Measurements from ENCODE around the gene GPC3.

GPC3 gene

DNA sequence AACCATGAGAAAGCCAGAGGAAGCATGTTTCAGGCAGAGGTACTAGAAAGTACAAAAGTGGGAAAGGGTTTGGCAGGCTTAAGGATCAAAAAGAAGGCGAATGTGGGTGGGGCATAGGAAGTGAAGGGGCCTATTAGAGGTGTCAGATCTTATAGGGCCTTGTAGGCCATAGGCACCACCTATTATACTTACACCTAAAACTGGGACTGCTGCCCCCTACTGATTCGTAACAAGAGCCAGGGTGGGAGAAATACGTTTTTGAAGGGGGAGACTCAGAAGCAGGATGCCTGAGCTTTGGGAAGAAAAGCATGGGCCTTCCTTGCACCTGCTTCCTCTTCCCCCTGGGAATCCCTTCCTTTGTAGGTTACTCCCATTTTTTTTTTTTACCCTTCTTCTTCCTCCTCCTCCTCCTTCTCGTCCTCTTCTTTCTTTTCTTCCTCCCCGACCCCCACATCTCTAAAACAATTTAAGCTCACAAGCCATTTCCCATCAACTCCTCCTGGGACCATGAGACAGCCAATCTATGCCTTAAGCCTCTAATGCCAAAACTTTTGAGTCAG is 40.7 kb upstream of the GPC3 start:
- no peaks in the 10 kb centered on the region for H3K9me3 ChIP-seq (ENCODE audit: control insufficient read depth, insufficient read depth, low read length)
- no peak overlapping the region for H3K27ac ChIP-seq (ENCODE audit: low read depth, low read length)
- H3K79me2 ChIP-seq (ENCODE audit: control insufficient read depth, low read length), result no peaks in the 10 kb centered on the region
- H4K20me1 ChIP-seq (ENCODE audit: control insufficient read depth, insufficient read depth, low read depth, low read length), result no peaks in the 10 kb centered on the region
- no peaks in the 10 kb centered on the region for H3F3A ChIP-seq (ENCODE audit: control insufficient read depth, insufficient read depth)
- H3K4me2 ChIP-seq (ENCODE audit: low read length), result no peak overlapping the region
- H3K9me2 ChIP-seq (replicated peaks; ENCODE audit: control insufficient read depth, low read length), result no peaks in the 10 kb centered on the region
- no peaks in the 10 kb centered on the region for H3K36me3 ChIP-seq (ENCODE audit: control insufficient read depth, low read length)
- TF ChIP-seq, protein P1, sequence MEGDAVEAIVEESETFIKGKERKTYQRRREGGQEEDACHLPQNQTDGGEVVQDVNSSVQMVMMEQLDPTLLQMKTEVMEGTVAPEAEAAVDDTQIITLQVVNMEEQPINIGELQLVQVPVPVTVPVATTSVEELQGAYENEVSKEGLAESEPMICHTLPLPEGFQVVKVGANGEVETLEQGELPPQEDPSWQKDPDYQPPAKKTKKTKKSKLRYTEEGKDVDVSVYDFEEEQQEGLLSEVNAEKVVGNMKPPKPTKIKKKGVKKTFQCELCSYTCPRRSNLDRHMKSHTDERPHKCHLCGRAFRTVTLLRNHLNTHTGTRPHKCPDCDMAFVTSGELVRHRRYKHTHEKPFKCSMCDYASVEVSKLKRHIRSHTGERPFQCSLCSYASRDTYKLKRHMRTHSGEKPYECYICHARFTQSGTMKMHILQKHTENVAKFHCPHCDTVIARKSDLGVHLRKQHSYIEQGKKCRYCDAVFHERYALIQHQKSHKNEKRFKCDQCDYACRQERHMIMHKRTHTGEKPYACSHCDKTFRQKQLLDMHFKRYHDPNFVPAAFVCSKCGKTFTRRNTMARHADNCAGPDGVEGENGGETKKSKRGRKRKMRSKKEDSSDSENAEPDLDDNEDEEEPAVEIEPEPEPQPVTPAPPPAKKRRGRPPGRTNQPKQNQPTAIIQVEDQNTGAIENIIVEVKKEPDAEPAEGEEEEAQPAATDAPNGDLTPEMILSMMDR (IDR thresholded peaks at IDR 0.05; ENCODE audit: low read depth, low read length, poor library complexity, severe bottlenecking), result peak; percentile 7
- TF ChIP-seq EZH2phosphoT487 (IDR thresholded peaks at IDR 0.05; ENCODE audit: borderline replicate concordance, low read length), result no peak
- H3K4me1 ChIP-seq (ENCODE audit: control insufficient read depth, low read length), result no peaks in the 10 kb centered on the region
- H3K27me3 ChIP-seq (ENCODE audit: control insufficient read depth, low read length), result no peaks in the 10 kb centered on the region
- H3K4me3 ChIP-seq (ENCODE audit: low read length), result no peak overlapping the region

DNA sequence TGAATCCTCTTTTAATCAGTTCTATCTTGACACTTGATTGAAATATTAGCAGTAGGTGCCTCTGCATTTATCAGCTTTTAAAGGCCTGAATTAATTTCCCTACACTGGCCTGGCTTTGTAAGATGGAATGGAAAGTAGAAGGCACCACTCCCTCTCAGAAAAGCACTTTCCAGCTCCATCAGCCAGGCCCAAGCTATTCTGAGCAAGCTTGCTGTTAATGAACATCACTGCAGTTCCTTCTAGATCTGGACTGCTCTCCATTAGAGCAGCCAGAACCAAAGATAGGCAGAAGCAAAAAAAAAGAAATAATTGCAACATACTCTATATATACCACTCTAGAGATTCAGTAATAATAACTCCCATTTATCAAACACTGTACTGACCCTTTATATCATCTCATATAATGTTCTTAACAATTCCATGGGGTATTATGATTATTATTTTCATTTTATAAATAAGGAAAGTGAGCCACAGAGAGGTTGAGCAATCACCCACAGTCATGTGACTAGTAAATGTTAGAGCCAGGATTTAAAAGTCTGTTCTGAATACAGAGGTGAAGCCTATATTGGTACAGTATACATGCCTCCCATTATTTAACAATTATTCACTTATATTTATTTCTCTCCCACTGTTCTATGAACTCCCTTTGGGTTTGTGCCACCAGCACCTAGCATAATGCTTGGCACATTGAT is 39.4 kb upstream of the GPC3 start:
- no peak for TF ChIP-seq EZH2phosphoT487 (IDR thresholded peaks at IDR 0.05; ENCODE audit: borderline replicate concordance, low read length)
- Histone ChIP-seq H3K4me2 (ENCODE audit: low read length) (no peak overlapping the region), H3K79me2 (ENCODE audit: control insufficient read depth, low read length) (no peaks in the 10 kb centered on the region), H3K27me3 (ENCODE audit: control insufficient read depth, low read length) (no peaks in the 10 kb centered on the region), H3K36me3 (ENCODE audit: control insufficient read depth, low read length) (no peaks in the 10 kb centered on the region), H3F3A (ENCODE audit: control insufficient read depth, insufficient read depth) (no peaks in the 10 kb centered on the region), H4K20me1 (ENCODE audit: control insufficient read depth, insufficient read depth, low read depth, low read length) (no peaks in the 10 kb centered on the region), H3K4me1 (ENCODE audit: control insufficient read depth, low read length) (no peaks in the 10 kb centered on the region), H3K27ac (ENCODE audit: low read depth, low read length) (no peak overlapping the region), H3K4me3 (ENCODE audit: low read length) (no peak overlapping the region), H3K9me3 (ENCODE audit: control insufficient read depth, insufficient read depth, low read length) (no peaks in the 10 kb centered on the region), H3K9me2 (replicated peaks; ENCODE audit: control insufficient read depth, low read length) (no peaks in the 10 kb centered on the region)

DNA sequence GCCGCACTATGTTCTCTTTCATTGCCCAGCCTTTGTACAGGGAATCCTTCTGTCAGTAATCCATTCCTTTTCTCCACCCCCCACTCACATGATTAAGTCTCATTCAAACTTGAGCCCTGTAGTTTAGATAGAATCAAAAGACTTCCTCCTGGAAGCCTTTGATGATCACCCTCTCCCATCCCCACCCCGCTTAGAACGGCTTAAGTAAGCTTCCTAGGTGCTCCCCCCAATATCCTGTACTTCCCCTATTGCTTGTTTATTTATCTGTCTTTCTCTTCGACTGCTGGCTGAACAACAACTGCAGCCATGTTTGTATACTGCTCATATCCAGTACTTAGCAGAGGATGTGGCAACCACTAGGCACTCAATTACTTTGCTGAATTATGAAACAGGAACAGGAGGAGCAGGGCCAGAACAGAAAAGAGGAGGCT is 38.5 kb upstream of the GPC3 start:
- no peaks in the 10 kb centered on the region for H3K9me3 ChIP-seq (ENCODE audit: control insufficient read depth, insufficient read depth, low read length)
- no peaks in the 10 kb centered on the region for H3K4me1 ChIP-seq (ENCODE audit: control insufficient read depth, low read length)
- no peaks in the 10 kb centered on the region for H3F3A ChIP-seq (ENCODE audit: control insufficient read depth, insufficient read depth)
- H3K27me3 ChIP-seq (ENCODE audit: control insufficient read depth, low read length), result no peaks in the 10 kb centered on the region
- no peaks in the 10 kb centered on the region for H4K20me1 ChIP-seq (ENCODE audit: control insufficient read depth, insufficient read depth, low read depth, low read length)
- H3K27ac ChIP-seq (ENCODE audit: low read depth, low read length), result no peak overlapping the region
- no peaks in the 10 kb centered on the region for H3K79me2 ChIP-seq (ENCODE audit: control insufficient read depth, low read length)
- H3K36me3 ChIP-seq (ENCODE audit: control insufficient read depth, low read length), result no peaks in the 10 kb centered on the region
- no peak overlapping the region for H3K4me3 ChIP-seq (ENCODE audit: low read length)
- no peaks in the 10 kb centered on the region for H3K9me2 ChIP-seq (replicated peaks; ENCODE audit: control insufficient read depth, low read length)
- H3K4me2 ChIP-seq (ENCODE audit: low read length), result no peak overlapping the region
- TF ChIP-seq, protein P1 (IDR thresholded peaks at IDR 0.05; ENCODE audit: low read depth, low read length, poor library complexity, severe bottlenecking), result no peak
- TF ChIP-seq EZH2phosphoT487 (IDR thresholded peaks at IDR 0.05; ENCODE audit: borderline replicate concordance, low read length), result no peak

DNA sequence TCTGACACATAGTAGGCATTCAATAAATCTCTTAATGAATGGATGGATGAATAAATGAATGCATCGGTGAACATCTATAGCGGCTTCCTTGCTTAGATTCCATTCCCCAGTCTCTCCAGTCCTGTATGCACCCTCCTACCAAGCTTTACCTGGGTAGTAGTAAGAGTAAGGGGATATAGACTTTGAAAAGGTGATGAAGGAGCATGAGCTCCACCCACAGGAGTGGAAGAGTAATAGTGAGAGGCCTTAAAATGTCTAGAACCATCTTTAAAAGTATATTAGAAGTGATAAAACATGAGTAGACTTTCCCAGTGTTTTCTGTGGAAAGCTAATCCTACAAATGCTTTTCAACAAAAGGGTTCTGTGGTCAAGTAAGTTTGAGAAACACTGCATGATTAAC is 35.5 kb upstream of the GPC3 start:
- no peak for TF ChIP-seq EZH2phosphoT487 (IDR thresholded peaks at IDR 0.05; ENCODE audit: borderline replicate concordance, low read length)
- TF ChIP-seq, protein P1 (IDR thresholded peaks at IDR 0.05; ENCODE audit: low read depth, low read length, poor library complexity, severe bottlenecking), result no peak
- Histone ChIP-seq H4K20me1 (ENCODE audit: control insufficient read depth, insufficient read depth, low read depth, low read length) (no peaks in the 10 kb centered on the region), H3F3A (ENCODE audit: control insufficient read depth, insufficient read depth) (no peaks in the 10 kb centered on the region), H3K4me2 (ENCODE audit: low read length) (no peak overlapping the region), H3K27ac (ENCODE audit: low read depth, low read length) (no peak overlapping the region), H3K36me3 (ENCODE audit: control insufficient read depth, low read length) (no peaks in the 10 kb centered on the region), H3K9me2 (replicated peaks; ENCODE audit: control insufficient read depth, low read length) (no peaks in the 10 kb centered on the region), H3K4me3 (ENCODE audit: low read length) (no peak overlapping the region), H3K79me2 (ENCODE audit: control insufficient read depth, low read length) (no peaks in the 10 kb centered on the region), H3K27me3 (ENCODE audit: control insufficient read depth, low read length) (no peaks in the 10 kb centered on the region), H3K9me3 (ENCODE audit: control insufficient read depth, insufficient read depth, low read length) (no peaks in the 10 kb centered on the region), H3K4me1 (ENCODE audit: control insufficient read depth, low read length) (no peaks in the 10 kb centered on the region)

Measured in DOHH2 (cell line).